Breast epithelium (tissue), 4 donors: ENCODE results near the gene MAFG. TPM values are rescaled to one million over a fixed set of nuclear protein-coding genes. Genes with fewer than 3 reads are reported as not detected.

Experiments
- DNase-seq, 2 donors: peaks; one replicate each; pipeline ENCODE4 v3.0.0-alpha.2; 2019; ENCODE audit warnings: low spot score in 2 of 2
- H3K27ac ChIP-seq, 2 donors: fragments of 200-600 bp; sonication (generic) in 1 of 2; one replicate each; pipeline ENCODE4 v1.5.1; 2016 to 2019; ENCODE audit warnings: mild to moderate bottlenecking in 1 of 2
- H3K27me3 ChIP-seq, 2 donors: fragments of 200-600 bp; sonication (generic) in 1 of 2; one replicate each; pipeline versions ENCODE4 v1.5.1 to v1.6.0; 2017 to 2019; ENCODE audit warnings: control low read depth in 1 of 2, mild to moderate bottlenecking in 1 of 2
- H3K36me3 ChIP-seq: fragments of 200-600 bp; one replicate; pipeline ENCODE4 v1.5.1; 2019
- H3K4me1 ChIP-seq, 2 donors: fragments of 200-600 bp; sonication (generic); one replicate each; pipeline ENCODE4 v1.5.1; 2016 to 2019; ENCODE audit warnings: control low read depth in 1 of 2
- H3K4me3 ChIP-seq, 3 donors: fragments of 200-600 bp; sonication (generic); 1 replicate in 2 of 3; 2 replicates in 1 of 3; pipeline ENCODE4 v1.5.1; 2016 to 2019; ENCODE audit warnings: mild to moderate bottlenecking in 3 of 3, moderate library complexity in 2 of 3
- H3K9me3 ChIP-seq, 2 donors: fragments of 200-600 bp; sonication (generic) in 1 of 2; one replicate each; pipeline ENCODE4 v1.5.1; 2016 to 2019; ENCODE audit warnings: control low read depth in 1 of 2
- POLR2A ChIP-seq: fragments of 450-650 bp; IDR thresholded peaks from one replicate; pipeline ENCODE4 v1.6.1; 2016; ENCODE audit warnings: antibody characterized with exemption, mild to moderate bottlenecking, moderate library complexity
- POLR2AphosphoS5 ChIP-seq, 3 donors: sonication (generic); formaldehyde crosslinking; IDR thresholded peaks; one replicate each; pipeline ENCODE4 v1.6.1; 2017; ENCODE audit warnings: antibody characterized with exemption in 3 of 3
- intact Hi-C: fragments of 100-400 bp; cut with DNase I; formaldehyde crosslinking; loops from one replicate; pipeline ENCODE4 v1.15.1; 2023; ENCODE audit warnings: low total_unique reads
- total RNA-seq, 3 donors: library from RNA; depleted of rRNA; stranded (reverse); fragments of >200 nt; gene quantifications; one replicate each; pipeline ENCODE4 v1.1.0, GENCODE V29; 2016
- TF ChIP-seq, protein P1 (sequence below), 3 donors: fragments of 450-650 bp; IDR thresholded peaks; one replicate each; pipeline ENCODE4 v1.5.1; 2016 to 2017; ENCODE audit warnings: antibody characterized with exemption in 3 of 3, mild to moderate bottlenecking in 3 of 3, moderate library complexity in 3 of 3

The MAFG gene
- total RNA-seq, 3 donors from 2014 or later = 12.3 to 15.2 (median 14.1) TPM

DNA sequence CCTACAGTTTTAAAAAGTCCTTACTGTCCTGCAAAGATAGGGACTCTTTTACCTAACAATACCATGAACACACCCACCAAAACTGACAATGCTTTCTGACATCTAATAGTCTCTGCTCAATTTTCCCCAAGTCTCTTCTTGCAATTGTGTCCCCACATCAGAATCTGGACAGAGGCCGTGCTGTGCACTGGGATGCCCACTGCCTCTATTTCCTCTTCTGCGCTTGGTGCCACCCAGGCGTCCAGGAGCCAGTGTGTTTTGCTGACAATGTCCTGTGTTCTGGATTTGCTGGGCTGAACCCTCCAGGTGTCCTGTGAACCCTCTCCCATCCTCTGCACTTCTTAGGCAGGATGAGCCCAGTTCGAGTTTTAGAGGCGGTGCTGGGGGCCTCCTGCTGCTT lies 50.0 kb downstream of the MAFG start:
- Histone ChIP-seq H3K36me3 (no peaks in the 10 kb centered on the region), H3K9me3 (no peaks in the 10 kb centered on the region), H3K4me3 (no peak overlapping the region), H3K4me1 (peaks cover 0 to 8% of the 10 kb centered on the region in 2 donors), H3K27ac (no peak overlapping the region), H3K27me3 (no peaks in the 10 kb centered on the region)
- intact Hi-C loops = no loop called here
- TF ChIP-seq POLR2AphosphoS5 (IDR thresholded peaks at IDR 0.05) = no peak
- TF ChIP-seq, protein P1, sequence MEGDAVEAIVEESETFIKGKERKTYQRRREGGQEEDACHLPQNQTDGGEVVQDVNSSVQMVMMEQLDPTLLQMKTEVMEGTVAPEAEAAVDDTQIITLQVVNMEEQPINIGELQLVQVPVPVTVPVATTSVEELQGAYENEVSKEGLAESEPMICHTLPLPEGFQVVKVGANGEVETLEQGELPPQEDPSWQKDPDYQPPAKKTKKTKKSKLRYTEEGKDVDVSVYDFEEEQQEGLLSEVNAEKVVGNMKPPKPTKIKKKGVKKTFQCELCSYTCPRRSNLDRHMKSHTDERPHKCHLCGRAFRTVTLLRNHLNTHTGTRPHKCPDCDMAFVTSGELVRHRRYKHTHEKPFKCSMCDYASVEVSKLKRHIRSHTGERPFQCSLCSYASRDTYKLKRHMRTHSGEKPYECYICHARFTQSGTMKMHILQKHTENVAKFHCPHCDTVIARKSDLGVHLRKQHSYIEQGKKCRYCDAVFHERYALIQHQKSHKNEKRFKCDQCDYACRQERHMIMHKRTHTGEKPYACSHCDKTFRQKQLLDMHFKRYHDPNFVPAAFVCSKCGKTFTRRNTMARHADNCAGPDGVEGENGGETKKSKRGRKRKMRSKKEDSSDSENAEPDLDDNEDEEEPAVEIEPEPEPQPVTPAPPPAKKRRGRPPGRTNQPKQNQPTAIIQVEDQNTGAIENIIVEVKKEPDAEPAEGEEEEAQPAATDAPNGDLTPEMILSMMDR (IDR thresholded peaks at IDR 0.05) = no peak
- TF ChIP-seq POLR2A = no peak
- DNase-seq = no peak

DNA sequence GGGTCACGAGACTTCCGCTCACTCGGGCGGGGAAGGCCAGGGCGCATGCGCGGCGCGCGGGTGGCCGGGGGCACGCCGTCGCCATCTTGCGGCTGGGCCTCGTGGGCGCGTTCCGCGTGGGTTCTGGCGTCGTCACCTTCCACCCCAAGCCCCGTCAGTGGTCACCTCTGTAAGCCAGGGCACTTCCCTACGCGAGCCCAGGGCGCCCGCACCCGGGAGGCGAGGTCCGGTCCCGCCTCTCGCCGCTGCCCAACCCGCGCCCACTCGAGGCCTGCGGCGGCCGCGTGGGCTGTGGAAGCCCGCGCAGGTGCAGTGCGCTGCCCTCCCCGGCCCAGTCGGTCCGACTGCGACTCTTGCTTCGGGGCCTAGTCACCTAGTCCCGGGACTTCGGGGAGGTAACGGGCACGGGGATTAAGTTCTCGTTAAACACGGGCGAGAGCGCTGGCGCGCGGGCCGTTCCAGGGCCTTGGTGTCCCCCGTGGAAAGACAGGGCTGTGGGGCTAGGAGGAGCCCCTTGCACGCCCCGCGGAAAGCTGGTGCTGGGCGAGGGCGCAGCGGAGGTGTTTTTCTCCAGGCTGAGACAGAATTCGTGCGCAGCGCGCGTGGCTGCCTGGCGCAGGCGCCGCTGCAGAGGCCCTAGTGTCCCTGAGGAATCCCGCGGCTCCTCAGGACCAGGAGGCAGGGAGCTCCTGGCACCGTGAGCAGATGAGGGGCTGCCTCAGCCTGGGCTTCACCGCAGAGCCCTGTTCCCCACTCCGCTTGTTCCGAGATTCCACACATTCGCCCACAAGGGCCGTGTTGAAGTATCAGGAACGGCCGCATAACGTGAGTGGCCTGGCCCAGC lies 55.9 kb downstream of the MAFG start:
- peak; percentile 92 to 96 for DNase-seq
- H3K36me3 ChIP-seq = no peaks in the 10 kb centered on the region
- H3K4me3 ChIP-seq = peak overlapping the region; percentile 75 to 97 (median 79)
- intact Hi-C loops = no loop called here
- H3K27ac ChIP-seq = peak overlapping the region; percentile 97
- TF ChIP-seq, protein P1 (IDR thresholded peaks at IDR 0.05) = peak in 2 of 3 donors; percentile 51 to 55
- peak; percentile 97 for TF ChIP-seq POLR2A
- peak; percentile 98 to 99 (median 99) for TF ChIP-seq POLR2AphosphoS5 (IDR thresholded peaks at IDR 0.05)
- no peaks in the 10 kb centered on the region for H3K27me3 ChIP-seq
- H3K4me1 ChIP-seq = peaks cover 0 to 18% of the 10 kb centered on the region in 2 donors
- no peaks in the 10 kb centered on the region for H3K9me3 ChIP-seq

DNA sequence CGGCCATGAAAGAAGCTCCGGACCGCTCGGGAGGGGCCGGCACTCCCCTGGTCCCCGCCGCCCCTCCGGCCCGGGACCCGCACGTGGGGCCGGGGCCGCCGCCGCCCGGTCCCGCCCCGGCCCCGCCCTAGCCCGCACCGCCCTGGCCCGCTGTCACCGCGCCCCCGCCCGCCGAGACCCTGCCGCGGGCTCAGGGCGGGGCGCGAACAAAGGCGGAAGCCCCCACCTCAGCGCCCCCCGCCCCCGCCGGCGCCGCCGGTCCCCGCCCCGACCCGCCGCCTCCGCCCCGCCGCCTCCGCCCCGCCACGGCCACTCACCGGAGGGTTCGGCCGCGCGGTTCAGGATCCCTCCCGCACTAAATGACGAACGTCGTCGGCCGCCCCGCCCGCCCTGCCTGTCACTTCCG lies 56.6 kb downstream of the MAFG start, which contains the start of gene ARHGDIA:
Gene ARHGDIA, minus strand, starts transcription at position 357 of the 406 bp plus-strand sequence. CDS start 1,407 bp downstream, outside the sequence.
- peaks cover 0 to 24% of the 10 kb centered on the region in 2 donors for H3K4me1 ChIP-seq
- TF ChIP-seq, protein P1 (IDR thresholded peaks at IDR 0.05) = no peak
- TF ChIP-seq POLR2A (no peak), POLR2AphosphoS5 (IDR thresholded peaks at IDR 0.05) (no peak)
- no peaks in the 10 kb centered on the region for H3K27me3 ChIP-seq
- H3K27ac ChIP-seq = peak within 1 kb of the TSS; percentile 97
- intact Hi-C loops = no loop called here
- no peak for DNase-seq
- H3K4me3 ChIP-seq = peak within 1 kb of the TSS; percentile 75 to 97 (median 79)
- no peaks in the 10 kb centered on the region for H3K36me3 ChIP-seq
- no peaks in the 10 kb centered on the region for H3K9me3 ChIP-seq

DNA sequence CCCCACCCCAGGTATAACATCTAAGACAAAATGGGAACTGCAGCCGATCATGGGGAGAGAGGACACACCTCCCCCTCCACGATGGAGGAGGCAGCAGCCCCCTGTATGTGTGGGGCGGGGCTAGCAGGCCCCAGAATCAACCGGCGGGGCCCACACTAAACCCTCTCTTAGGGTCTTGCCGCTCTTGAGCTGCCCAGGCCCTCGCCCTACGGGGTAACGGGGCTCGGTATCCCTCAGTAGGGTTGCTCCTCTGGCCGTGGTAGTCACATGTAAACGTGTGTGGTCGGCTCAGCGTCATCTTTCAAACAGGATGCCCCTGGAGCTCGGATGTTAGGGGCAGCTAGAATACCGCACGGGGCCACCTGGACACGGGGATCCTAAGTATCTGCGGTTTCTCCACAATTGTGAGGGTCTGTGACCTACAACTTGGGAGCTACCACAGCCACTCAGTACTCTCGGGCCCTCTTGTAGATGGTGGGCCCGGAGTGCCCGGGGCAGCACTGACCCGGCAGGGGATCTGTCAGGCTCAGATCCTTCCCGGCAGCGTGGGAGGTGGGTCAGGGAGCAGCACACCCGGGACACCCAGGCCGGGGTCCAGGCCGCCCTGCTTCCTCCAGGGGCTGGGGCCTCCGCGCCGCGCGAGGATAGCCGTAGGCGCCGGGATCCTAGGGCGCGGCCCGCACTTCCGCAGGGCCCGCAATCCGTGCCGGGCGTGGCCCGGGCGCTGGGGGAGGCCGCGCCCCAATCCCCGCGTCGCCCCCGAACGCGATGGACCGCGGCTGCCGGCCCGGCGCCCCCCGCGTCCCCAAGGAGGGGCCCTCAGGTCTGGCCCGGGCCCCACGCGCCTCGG lies 57.2 kb downstream of the MAFG start:
- TF ChIP-seq, protein P1 (IDR thresholded peaks at IDR 0.05) = no peak
- TF ChIP-seq POLR2AphosphoS5 (IDR thresholded peaks at IDR 0.05) = peak in 2 of 3 donors; percentile 14 to 24
- TF ChIP-seq POLR2A = no peak
- no peaks in the 10 kb centered on the region for H3K36me3 ChIP-seq
- no peaks in the 10 kb centered on the region for H3K27me3 ChIP-seq
- peak overlapping the region; percentile 97 for H3K27ac ChIP-seq
- intact Hi-C loops = no loop called here
- H3K9me3 ChIP-seq = no peaks in the 10 kb centered on the region
- peak overlapping the region; percentile 75 to 97 (median 79) for H3K4me3 ChIP-seq
- peaks cover 0 to 24% of the 10 kb centered on the region in 2 donors for H3K4me1 ChIP-seq
- DNase-seq = no peak
